ENCODE measurements around the gene TAS1R3. TPM values are rescaled to one million over a fixed set of nuclear protein-coding genes. Genes with fewer than 3 reads are reported as not detected.

The TAS1R3 gene
- total RNA-seq: 1 to 10 TPM; 2.7 to 3.0 TPM
- polyA plus RNA-seq: under 1 TPM in 1 of 3 donors, not detected in 2; 0.10 TPM
- total RNA-seq: 0.76 to 4.8 (median 2.2) reads per million in 6 experiments

- H3K9me3 Mint-ChIP-seq: no peaks in the 10 kb centered on the region
- peaks cover 2 to 12% (median 7%) of the 10 kb centered on the region in 4 donors for H3K4me1 Mint-ChIP-seq
- DNase-seq (no peak), ATAC-seq (no peak)
- POLR2A ChIA-PET: interaction anchor here (0.7 to 1.3 kb wide), 4 partner anchors 12 to 22 kb away, joined by 3 to 4 read pairs (median 4); partner anchors contain the start of gene PUSL1
- H3K27ac Mint-ChIP-seq: peak within 1 kb of the TSS in 1 of 10 donors; percentile 55
- peaks cover 0 to 3% (median 0%) of the 10 kb centered on the region in 3 donors for H3K36me3 Mint-ChIP-seq
- H3K4me3 Mint-ChIP-seq: peak within 1 kb of the TSS in 1 of 10 donors; percentile 15
- H3K27me3 Mint-ChIP-seq: no peaks in the 10 kb centered on the region
Observed at GRCh38 chr1:1331068-1331965, at the start of gene TAS1R3. TAS1R3 (plus strand) TSS chr1:1331280; CDS start chr1:1331346, 66 bp downstream.

- H3K27me3 Mint-ChIP-seq: no peaks in the 10 kb centered on the region
- H3K4me3 Mint-ChIP-seq: no peak overlapping the region
- ATAC-seq: no peak
- H3K27ac Mint-ChIP-seq: no peak overlapping the region
- no peak for DNase-seq
- POLR2A ChIA-PET: interaction anchor here (0.8 kb wide), 1 partner anchor 9 kb away, joined by 3 read pairs; the partner anchor contains the start of gene UBE2J2
- no peaks in the 10 kb centered on the region for H3K9me3 Mint-ChIP-seq
- peaks cover 0 to 4% (median 1%) of the 10 kb centered on the region in 4 donors for H3K4me1 Mint-ChIP-seq
- H3K36me3 Mint-ChIP-seq: no peaks in the 10 kb centered on the region
Observed at GRCh38 chr1:1281533-1282321, 49.4 kb upstream of the TAS1R3 start.

- H3K4me3 Mint-ChIP-seq: no peak overlapping the region
- DNase-seq: no peak
- no peak for ATAC-seq
Observed at GRCh38 chr1:1282998-1283397, 48.1 kb upstream of the TAS1R3 start.

GRCh38 chr1:1283821-1284220 is 47.3 kb upstream of the TAS1R3 start:
- no peak for ATAC-seq
- H3K4me1 Mint-ChIP-seq: peaks cover 0 to 4% (median 1%) of the 10 kb centered on the region in 4 donors
- H3K9me3 Mint-ChIP-seq: no peaks in the 10 kb centered on the region
- POLR2A ChIA-PET: no interaction called here
- no peaks in the 10 kb centered on the region for H3K36me3 Mint-ChIP-seq
- peak overlapping the region in 1 of 10 donors; percentile 19 for H3K27ac Mint-ChIP-seq
- DNase-seq: no peak
- no peak overlapping the region for H3K4me3 Mint-ChIP-seq
- H3K27me3 Mint-ChIP-seq: no peaks in the 10 kb centered on the region

More at GRCh38 chr1:1282998-1283397, 48.1 kb upstream of the TAS1R3 start:
- Mint-ChIP-seq H3K27me3 (no peaks in the 10 kb centered on the region), H3K9me3 (no peaks in the 10 kb centered on the region), H3K4me1 (peaks cover 0 to 4% (median 1%) of the 10 kb centered on the region in 4 donors), H3K36me3 (no peaks in the 10 kb centered on the region), H3K27ac (no peak overlapping the region)
- POLR2A ChIA-PET: no interaction called here

GRCh38 chr1:1284221-1285101 is 46.6 kb upstream of the TAS1R3 start:
- no peak overlapping the region for H3K27ac Mint-ChIP-seq
- POLR2A ChIA-PET: interaction anchor here (1.6 kb wide), 1 partner anchor 21 kb away, joined by 3 read pairs; no protein-coding TSS in a partner anchor
- DNase-seq (no peak), ATAC-seq (no peak)
- H3K36me3 Mint-ChIP-seq: no peaks in the 10 kb centered on the region
- no peak overlapping the region for H3K4me3 Mint-ChIP-seq
- H3K9me3 Mint-ChIP-seq: no peaks in the 10 kb centered on the region
- peaks cover 0 to 4% (median 1%) of the 10 kb centered on the region in 4 donors for H3K4me1 Mint-ChIP-seq
- no peaks in the 10 kb centered on the region for H3K27me3 Mint-ChIP-seq

GRCh38 chr1:1285102-1285571 is 45.9 kb upstream of the TAS1R3 start:
- Mint-ChIP-seq H3K27ac (no peak overlapping the region), H3K9me3 (no peaks in the 10 kb centered on the region), H3K4me3 (no peak overlapping the region), H3K27me3 (peaks cover 0 to 4% (median 0%) of the 10 kb centered on the region in 5 donors), H3K36me3 (no peaks in the 10 kb centered on the region), H3K4me1 (peaks cover 0 to 6% (median 4%) of the 10 kb centered on the region in 4 donors)
- POLR2A ChIA-PET: interaction anchor here (1.6 kb wide), 1 partner anchor 20 kb away, joined by 3 read pairs; no protein-coding TSS in a partner anchor
- ATAC-seq: no peak
- DNase-seq: no peak

- POLR2A ChIA-PET: interaction anchor here (0.9 to 1.6 kb wide), 2 partner anchors 10 to 19 kb away, joined by 3 read pairs; no protein-coding TSS in a partner anchor
- no peaks in the 10 kb centered on the region for H3K9me3 Mint-ChIP-seq
- DNase-seq: no peak
- no peak for ATAC-seq
- peaks cover 0 to 9% (median 0%) of the 10 kb centered on the region in 5 donors for H3K27me3 Mint-ChIP-seq
- peaks cover 0 to 9% (median 5%) of the 10 kb centered on the region in 4 donors for H3K4me1 Mint-ChIP-seq
- no peaks in the 10 kb centered on the region for H3K36me3 Mint-ChIP-seq
- no peak overlapping the region for H3K27ac Mint-ChIP-seq
- H3K4me3 Mint-ChIP-seq: no peak overlapping the region
Observed at GRCh38 chr1:1285611-1286311, 45.3 kb upstream of the TAS1R3 start.

- no peaks in the 10 kb centered on the region for H3K36me3 Mint-ChIP-seq
- POLR2A ChIA-PET: interaction anchor here (0.9 kb wide), 1 partner anchor 11 kb away, joined by 3 read pairs; no protein-coding TSS in a partner anchor
- H3K27ac Mint-ChIP-seq: no peak overlapping the region
- H3K9me3 Mint-ChIP-seq: no peaks in the 10 kb centered on the region
- H3K4me3 Mint-ChIP-seq: no peak overlapping the region
- peaks cover 0 to 9% (median 0%) of the 10 kb centered on the region in 5 donors for H3K27me3 Mint-ChIP-seq
- peaks cover 0 to 9% (median 5%) of the 10 kb centered on the region in 4 donors for H3K4me1 Mint-ChIP-seq
- DNase-seq: no peak
- ATAC-seq: no peak
Observed at GRCh38 chr1:1286313-1287261, 44.5 kb upstream of the TAS1R3 start.

- H3K36me3 Mint-ChIP-seq: no peaks in the 10 kb centered on the region
- DNase-seq (no peak), ATAC-seq (no peak)
- peaks cover 3 to 13% (median 8%) of the 10 kb centered on the region in 4 donors for H3K4me1 Mint-ChIP-seq
- H3K27ac Mint-ChIP-seq: no peak overlapping the region
- H3K9me3 Mint-ChIP-seq: no peaks in the 10 kb centered on the region
- peaks cover 0 to 9% (median 0%) of the 10 kb centered on the region in 5 donors for H3K27me3 Mint-ChIP-seq
- POLR2A ChIA-PET: no interaction called here
- no peak overlapping the region for H3K4me3 Mint-ChIP-seq
Observed at GRCh38 chr1:1287288-1288110, 43.6 kb upstream of the TAS1R3 start.
